Liver (tissue), 9 donors: ENCODE data around the gene CIB4. TPM values are rescaled to one million over a fixed set of nuclear protein-coding genes. Genes with fewer than 3 reads are reported as not detected.

Experiments
- DNase-seq: peaks from one replicate; pipeline ENCODE4 v3.0.0-alpha.2; 2017; ENCODE audit warnings: low spot score
- H3K27ac ChIP-seq, 2 donors: one replicate each; pipeline ENCODE4 v1.7.0; 2013; ENCODE audit warnings: inconsistent platforms in 2 of 2, low read length in 2 of 2, control low read depth in 1 of 2, low read depth in 1 of 2, mild to moderate bottlenecking in 1 of 2
- H3K27me3 ChIP-seq, 4 donors: one replicate each; pipeline versions ENCODE4 v1.6.1 to v1.7.0; 2013; ENCODE audit warnings: low read length in 3 of 4, inconsistent platforms in 1 of 4, mild to moderate bottlenecking in 1 of 4, moderate library complexity in 1 of 4; ENCODE audit not compliant: control insufficient read depth in 4 of 4, insufficient read depth in 4 of 4
- H3K36me3 ChIP-seq, 4 donors: one replicate each; pipeline versions ENCODE4 v1.6.1 to v1.7.0; 2013; ENCODE audit warnings: low read length in 3 of 4, mild to moderate bottlenecking in 3 of 4, low read depth in 1 of 4, moderate library complexity in 1 of 4; ENCODE audit not compliant: control insufficient read depth in 4 of 4, insufficient read depth in 3 of 4
- H3K4me1 ChIP-seq, 4 donors: one replicate each; pipeline versions ENCODE4 v1.6.1 to v1.7.0; 2013; ENCODE audit warnings: low read length in 3 of 4, mild to moderate bottlenecking in 3 of 4, moderate library complexity in 1 of 4; ENCODE audit not compliant: control insufficient read depth in 4 of 4, insufficient read depth in 4 of 4
- H3K4me3 ChIP-seq, 3 donors: one replicate each; pipeline versions ENCODE4 v1.6.1 to v1.7.0; 2013; ENCODE audit warnings: low read length in 3 of 3, control low read depth in 1 of 3, low read depth in 1 of 3, mild to moderate bottlenecking in 1 of 3
- H3K9ac ChIP-seq, 2 donors: one replicate each; pipeline ENCODE4 v1.7.0; 2013; ENCODE audit warnings: low read length in 2 of 2, mild to moderate bottlenecking in 2 of 2, moderate library complexity in 2 of 2, control low read depth in 1 of 2, low read depth in 1 of 2
- H3K9me3 ChIP-seq, 4 donors: one replicate each; pipeline versions ENCODE4 v1.6.1 to v1.7.0; 2013; ENCODE audit warnings: low read length in 3 of 4; ENCODE audit not compliant: control insufficient read depth in 4 of 4
- CTCF ChIP-seq: fragments of 150-350 bp; IDR thresholded peaks from 2 replicates; pipeline ENCODE4 v1.5.1; 2017; ENCODE audit warnings: improper control_type of control experiment, low read depth, low read length; ENCODE audit not compliant: missing input control
- EGR1 ChIP-seq, 2 donors: IDR thresholded peaks; 2 replicates each; pipeline ENCODE4 v1.6.1; 2016 to 2018; ENCODE audit warnings: antibody characterized with exemption in 2 of 2, low read depth in 2 of 2
- FOXA1 ChIP-seq: IDR thresholded peaks from 2 replicates; pipeline ENCODE4 v1.6.1; 2016; ENCODE audit warnings: antibody characterized with exemption
- FOXA2 ChIP-seq: IDR thresholded peaks from 2 replicates; pipeline ENCODE4 v1.6.1; 2016; ENCODE audit warnings: antibody characterized with exemption
- GABPA ChIP-seq, 2 donors: IDR thresholded peaks in 1 of 2; conservative IDR thresholded peaks in 1 of 2; 2 replicates each; pipeline ENCODE4 v1.6.1; 2016; ENCODE audit warnings: antibody characterized with exemption in 2 of 2, mild to moderate bottlenecking in 1 of 2, moderate library complexity in 1 of 2
- HNF4A ChIP-seq, 2 donors: conservative IDR thresholded peaks; 2 replicates each; pipeline ENCODE4 v1.6.1; 2016; ENCODE audit warnings: antibody characterized with exemption in 2 of 2, mild to moderate bottlenecking in 2 of 2
- HNF4G ChIP-seq: IDR thresholded peaks from 2 replicates; pipeline ENCODE4 v1.6.1; 2016; ENCODE audit warnings: antibody characterized with exemption
- JUND ChIP-seq, 2 donors: IDR thresholded peaks; 2 replicates each; pipeline ENCODE4 v1.6.1; 2016; ENCODE audit warnings: antibody characterized with exemption in 2 of 2
- MAX ChIP-seq: IDR thresholded peaks from 2 replicates; pipeline ENCODE4 v1.6.1; 2016; ENCODE audit warnings: antibody characterized with exemption
- NR2F2 ChIP-seq: IDR thresholded peaks from 2 replicates; pipeline ENCODE4 v1.6.1; 2016; ENCODE audit warnings: antibody characterized with exemption
- RAD21 ChIP-seq, 2 donors: IDR thresholded peaks; 2 replicates each; pipeline ENCODE4 v1.6.1; 2016; ENCODE audit warnings: antibody characterized with exemption in 2 of 2, mild to moderate bottlenecking in 2 of 2
- RXRA ChIP-seq, 2 donors: IDR thresholded peaks; 2 replicates each; pipeline ENCODE4 v1.6.1; 2017 to 2018; ENCODE audit warnings: antibody characterized with exemption in 2 of 2, mild to moderate bottlenecking in 1 of 2
- SP1 ChIP-seq: IDR thresholded peaks from 2 replicates; pipeline ENCODE4 v1.6.1; 2018; ENCODE audit warnings: antibody characterized with exemption, mild to moderate bottlenecking
- YY1 ChIP-seq: IDR thresholded peaks from 2 replicates; pipeline ENCODE4 v1.6.1; 2016; ENCODE audit warnings: antibody characterized with exemption, mild to moderate bottlenecking
- WGBS: extraction: QIAGEN DNeasy Blood & Tissue Kit; methylation state at CpG from one replicate; pipeline ENCODE4 v1.1.7; 2013; 5-methylcytosine and 5-hydroxymethylcytosine counted together
- polyA plus RNA-seq, 2 donors: library from polyadenylated mRNA; stranded (reverse) in 1 of 2; unstranded in 1 of 2; fragments of 200-250 nt in 1 of 2; fragments of >200 nt in 1 of 2; fragmentation: Nextera tagmentation in 1 of 2; extraction: Ambion mirVana in 1 of 2; gene quantifications; one replicate each; pipeline versions ENCODE4 v1.2.1 to v1.2.3, GENCODE V29; 2013 to 2015
- total RNA-seq, 2 donors: library from RNA; depleted of rRNA; stranded (reverse); fragments of >200 nt; gene quantifications; one replicate each; pipeline ENCODE4 v1.2.3, GENCODE V29; 2014
- TF ChIP-seq, protein P1 (sequence below): IDR thresholded peaks from 2 replicates; pipeline ENCODE4 v1.6.1; 2016; ENCODE audit warnings: antibody characterized with exemption
- donor health status: healthy.
- donor health status: healthy.
- donor health status: healthy.
- donor health status: healthy.
- donor health status: healthy.

Gene CIB4
- total and polyA plus RNA-seq, 4 donors = not detected

- no peak overlapping the region for H3K9ac ChIP-seq
- H3K36me3 ChIP-seq = no peaks in the 10 kb centered on the region
- peaks cover 0 to 6% (median 0%) of the 10 kb centered on the region in 4 donors for H3K9me3 ChIP-seq
- no peak overlapping the region for H3K27ac ChIP-seq
- peaks cover 0 to 4% (median 2%) of the 10 kb centered on the region in 4 donors for H3K27me3 ChIP-seq
- no peaks in the 10 kb centered on the region for H3K4me1 ChIP-seq
- H3K4me3 ChIP-seq = no peak overlapping the region
- DNase-seq = no peak
- TF ChIP-seq RAD21 (IDR thresholded peaks at IDR 0.05) (no peak), HNF4A (conservative IDR thresholded peaks at IDR 0.05) (no peak), CTCF (no peak), EGR1 (IDR thresholded peaks at IDR 0.05; ENCODE audit: low read depth in 2 of 2) (no peak), NR2F2 (no peak), FOXA2 (no peak), MAX (no peak), RXRA (IDR thresholded peaks at IDR 0.05) (no peak), HNF4G (no peak), GABPA (IDR thresholded peaks at IDR 0.05 in 1 of 2, conservative IDR thresholded peaks at IDR 0.05 in 1 of 2) (no peak), JUND (IDR thresholded peaks at IDR 0.05) (no peak), FOXA1 (no peak), SP1 (no peak)
- TF ChIP-seq, protein P1, sequence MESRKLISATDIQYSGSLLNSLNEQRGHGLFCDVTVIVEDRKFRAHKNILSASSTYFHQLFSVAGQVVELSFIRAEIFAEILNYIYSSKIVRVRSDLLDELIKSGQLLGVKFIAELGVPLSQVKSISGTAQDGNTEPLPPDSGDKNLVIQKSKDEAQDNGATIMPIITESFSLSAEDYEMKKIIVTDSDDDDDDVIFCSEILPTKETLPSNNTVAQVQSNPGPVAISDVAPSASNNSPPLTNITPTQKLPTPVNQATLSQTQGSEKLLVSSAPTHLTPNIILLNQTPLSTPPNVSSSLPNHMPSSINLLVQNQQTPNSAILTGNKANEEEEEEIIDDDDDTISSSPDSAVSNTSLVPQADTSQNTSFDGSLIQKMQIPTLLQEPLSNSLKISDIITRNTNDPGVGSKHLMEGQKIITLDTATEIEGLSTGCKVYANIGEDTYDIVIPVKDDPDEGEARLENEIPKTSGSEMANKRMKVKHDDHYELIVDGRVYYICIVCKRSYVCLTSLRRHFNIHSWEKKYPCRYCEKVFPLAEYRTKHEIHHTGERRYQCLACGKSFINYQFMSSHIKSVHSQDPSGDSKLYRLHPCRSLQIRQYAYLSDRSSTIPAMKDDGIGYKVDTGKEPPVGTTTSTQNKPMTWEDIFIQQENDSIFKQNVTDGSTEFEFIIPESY = no peak
- 49% methylated on average over 6 of the region's 6 CpGs for WGBS
Observed at GRCh38 chr2:26658691-26659346, 17.7 kb upstream of the CIB4 start.

DNA sequence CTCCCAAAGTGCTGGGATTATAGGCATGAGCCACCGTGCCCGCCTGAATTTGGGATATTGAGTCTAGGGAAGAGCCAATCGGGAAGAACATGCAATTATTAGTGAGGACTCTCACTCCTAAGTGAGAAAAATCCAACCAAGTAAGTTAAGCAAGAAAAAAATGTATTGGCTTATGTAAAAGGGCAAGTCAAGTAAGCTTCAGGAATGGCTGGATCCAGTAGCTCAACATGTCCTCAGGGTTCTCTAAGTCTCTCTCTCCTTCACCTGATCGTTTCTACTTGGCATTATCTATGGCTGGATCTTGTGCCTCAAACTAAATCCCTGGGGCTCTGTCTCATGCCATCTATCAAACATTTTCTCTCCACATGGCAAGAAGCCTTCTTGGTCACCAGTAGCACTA lies 16.1 kb upstream of the CIB4 start:
- Histone ChIP-seq H3K36me3 (no peaks in the 10 kb centered on the region), H3K9ac (no peak overlapping the region), H3K27ac (no peak overlapping the region), H3K27me3 (peaks cover 0 to 4% (median 2%) of the 10 kb centered on the region in 4 donors), H3K9me3 (peaks cover 0 to 6% (median 0%) of the 10 kb centered on the region in 4 donors), H3K4me1 (no peaks in the 10 kb centered on the region), H3K4me3 (no peak overlapping the region)
- WGBS = 67% methylated on average over 4 of the region's 4 CpGs
- TF ChIP-seq RAD21 (IDR thresholded peaks at IDR 0.05) (no peak), YY1 (no peak), CTCF (no peak), FOXA2 (no peak), HNF4A (conservative IDR thresholded peaks at IDR 0.05) (no peak), MAX (no peak), RXRA (IDR thresholded peaks at IDR 0.05) (no peak)
- DNase-seq = no peak
